ENCODE results near the gene FLNB.

FLNB gene

DNA sequence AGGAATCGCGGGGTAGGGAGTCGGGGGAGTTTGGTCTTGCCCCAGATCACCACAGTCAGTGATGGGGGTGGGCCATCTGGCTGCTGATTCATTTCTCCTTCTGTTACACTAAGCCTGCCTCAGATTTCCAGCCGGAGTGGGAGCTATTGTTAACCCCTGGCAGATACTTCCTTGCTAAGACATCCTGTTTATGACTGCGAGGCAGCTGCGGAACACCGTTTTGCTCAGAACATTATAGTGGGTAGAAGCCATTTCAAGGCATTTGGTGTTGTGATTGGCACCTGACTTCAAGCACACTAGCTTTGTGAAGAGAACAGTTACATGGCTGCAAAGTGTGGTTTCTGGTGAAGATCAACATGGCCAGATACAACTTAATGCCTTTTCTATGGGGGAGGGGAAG, 73.8 kb downstream of the FLNB start:
- Histone ChIP-seq H3K27me3 (ENCODE audit: insufficient read depth, low read length) (no peaks in the 10 kb centered on the region), H3K9me3 (ENCODE audit: insufficient read depth, low read depth, low read length) (no peaks in the 10 kb centered on the region), H3K27ac (ENCODE audit: low read length) (no peak overlapping the region), H3K9ac (ENCODE audit: low read depth, low read length) (no peak overlapping the region), H3K4me3 (ENCODE audit: low read length) (no peak overlapping the region), H3K4me1 (ENCODE audit: insufficient read depth, low read length) (no peaks in the 10 kb centered on the region), H3K36me3 (ENCODE audit: insufficient read depth, low read depth, low read length) (peaks cover 51% of the 10 kb centered on the region)

DNA sequence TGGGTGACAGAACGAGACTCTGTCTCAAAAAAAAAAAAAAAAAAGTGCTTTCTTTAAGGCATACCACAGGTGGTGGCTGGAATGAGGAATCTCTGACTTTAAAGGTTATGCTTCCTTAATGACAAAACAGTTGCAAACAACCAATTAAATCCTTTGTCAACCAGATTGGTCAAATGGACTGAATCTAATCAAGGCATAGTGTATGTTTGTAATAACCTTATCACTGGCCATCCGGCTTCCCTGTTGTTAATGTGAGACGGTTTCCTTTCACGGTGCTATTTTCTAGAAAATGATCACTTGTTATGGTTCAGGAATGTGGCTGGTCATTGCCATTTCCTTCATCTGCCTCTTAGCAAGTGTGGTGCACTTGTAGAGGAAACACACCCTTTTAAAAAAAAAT, 75.9 kb downstream of the FLNB start:
- no peak overlapping the region for H3K4me3 ChIP-seq (ENCODE audit: low read length)
- peaks cover 37% of the 10 kb centered on the region for H3K36me3 ChIP-seq (ENCODE audit: insufficient read depth, low read depth, low read length)
- no peak overlapping the region for H3K9ac ChIP-seq (ENCODE audit: low read depth, low read length)
- no peak overlapping the region for H3K27ac ChIP-seq (ENCODE audit: low read length)
- H3K9me3 ChIP-seq (ENCODE audit: insufficient read depth, low read depth, low read length): no peaks in the 10 kb centered on the region
- no peaks in the 10 kb centered on the region for H3K4me1 ChIP-seq (ENCODE audit: insufficient read depth, low read length)
- H3K27me3 ChIP-seq (ENCODE audit: insufficient read depth, low read length): no peaks in the 10 kb centered on the region

DNA sequence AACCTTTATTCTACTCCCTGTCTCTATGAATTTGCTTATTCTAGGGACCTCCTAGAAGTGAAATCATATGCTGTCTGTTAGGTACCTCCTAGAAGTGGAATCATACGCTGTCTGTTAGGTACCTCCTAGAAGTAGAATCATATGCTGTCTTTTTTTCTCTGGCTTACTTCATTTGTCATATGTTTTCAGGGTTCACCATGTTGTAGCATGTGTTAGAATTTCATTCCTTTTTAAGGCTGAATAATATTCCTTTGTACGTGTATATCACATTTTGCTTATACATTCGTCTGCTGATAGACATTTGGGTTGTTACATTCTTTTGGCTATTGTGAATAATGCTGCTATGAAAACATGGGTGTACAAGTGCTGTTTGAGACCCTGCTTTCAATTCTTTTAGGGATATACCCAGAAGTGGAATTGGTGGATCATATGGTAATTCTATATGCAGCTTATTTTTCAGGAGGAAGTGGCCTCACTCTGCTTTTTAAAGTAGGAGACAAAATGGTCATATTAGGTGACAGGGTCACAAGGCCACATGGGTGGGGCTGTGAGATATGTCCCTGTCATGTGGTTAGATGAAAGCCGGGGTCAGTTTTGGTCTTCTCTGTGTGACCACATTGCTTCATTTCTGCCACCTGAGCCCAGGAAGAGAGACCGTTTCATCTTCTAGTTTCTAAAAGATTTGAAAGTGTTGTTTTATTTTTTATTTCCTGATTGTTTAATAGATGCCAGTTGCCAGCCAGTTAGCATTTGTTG, 76.7 kb downstream of the FLNB start:
- H3K36me3 ChIP-seq (ENCODE audit: insufficient read depth, low read depth, low read length): peaks cover 30% of the 10 kb centered on the region
- H3K4me3 ChIP-seq (ENCODE audit: low read length): no peak overlapping the region
- H3K27ac ChIP-seq (ENCODE audit: low read length): no peak overlapping the region
- H3K4me1 ChIP-seq (ENCODE audit: insufficient read depth, low read length): no peaks in the 10 kb centered on the region
- H3K9ac ChIP-seq (ENCODE audit: low read depth, low read length): no peak overlapping the region
- H3K9me3 ChIP-seq (ENCODE audit: insufficient read depth, low read depth, low read length): no peaks in the 10 kb centered on the region
- no peaks in the 10 kb centered on the region for H3K27me3 ChIP-seq (ENCODE audit: insufficient read depth, low read length)

DNA sequence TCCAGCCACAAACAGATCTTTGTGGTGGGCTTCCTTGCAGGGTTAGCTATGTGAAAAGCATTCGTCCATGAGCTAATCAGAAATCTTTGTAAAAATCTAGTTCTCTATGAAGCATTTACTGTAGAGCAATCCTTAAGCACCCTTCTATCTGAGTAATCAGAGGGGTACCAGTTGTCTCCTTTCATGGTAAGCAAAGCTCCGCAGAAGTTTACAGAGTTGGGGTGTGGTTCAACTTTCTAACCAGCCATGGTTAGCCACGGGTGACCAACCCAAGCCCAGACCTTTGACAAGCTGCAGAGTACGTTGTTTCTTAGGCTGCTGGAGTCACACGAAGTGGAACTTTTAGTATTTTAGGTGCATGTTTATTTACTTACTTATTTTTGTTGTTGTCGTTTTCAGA, 77.4 kb downstream of the FLNB start:
- no peak overlapping the region for H3K9ac ChIP-seq (ENCODE audit: low read depth, low read length)
- H3K4me3 ChIP-seq (ENCODE audit: low read length): no peak overlapping the region
- H3K36me3 ChIP-seq (ENCODE audit: insufficient read depth, low read depth, low read length): peaks cover 27% of the 10 kb centered on the region
- no peaks in the 10 kb centered on the region for H3K4me1 ChIP-seq (ENCODE audit: insufficient read depth, low read length)
- no peak overlapping the region for H3K27ac ChIP-seq (ENCODE audit: low read length)
- no peaks in the 10 kb centered on the region for H3K9me3 ChIP-seq (ENCODE audit: insufficient read depth, low read depth, low read length)
- no peaks in the 10 kb centered on the region for H3K27me3 ChIP-seq (ENCODE audit: insufficient read depth, low read length)

DNA sequence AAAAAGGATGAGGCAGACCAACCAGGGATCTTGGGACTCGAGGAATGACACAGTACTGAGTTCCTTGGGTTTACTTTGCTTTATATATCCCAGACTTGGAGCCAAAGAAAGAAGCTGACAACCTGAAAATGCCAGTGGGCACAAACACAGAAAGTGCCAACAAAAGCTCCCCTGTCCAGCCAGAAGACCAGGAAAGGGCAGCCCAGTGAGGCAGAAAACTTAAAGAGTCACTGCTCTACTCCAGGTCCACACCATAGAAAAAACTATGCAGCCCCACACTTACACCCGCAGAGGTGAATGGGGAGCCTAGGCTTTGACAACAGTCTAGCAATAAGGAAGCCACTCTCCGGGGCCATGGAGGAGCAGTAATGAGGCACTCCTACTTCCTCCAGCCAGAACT, 80.3 kb downstream of the FLNB start:
- Histone ChIP-seq H3K9ac (ENCODE audit: low read depth, low read length) (no peak overlapping the region), H3K4me1 (ENCODE audit: insufficient read depth, low read length) (no peaks in the 10 kb centered on the region), H3K9me3 (ENCODE audit: insufficient read depth, low read depth, low read length) (no peaks in the 10 kb centered on the region), H3K36me3 (ENCODE audit: insufficient read depth, low read depth, low read length) (peaks cover 20% of the 10 kb centered on the region), H3K27me3 (ENCODE audit: insufficient read depth, low read length) (no peaks in the 10 kb centered on the region), H3K4me3 (ENCODE audit: low read length) (no peak overlapping the region), H3K27ac (ENCODE audit: low read length) (no peak overlapping the region)

DNA sequence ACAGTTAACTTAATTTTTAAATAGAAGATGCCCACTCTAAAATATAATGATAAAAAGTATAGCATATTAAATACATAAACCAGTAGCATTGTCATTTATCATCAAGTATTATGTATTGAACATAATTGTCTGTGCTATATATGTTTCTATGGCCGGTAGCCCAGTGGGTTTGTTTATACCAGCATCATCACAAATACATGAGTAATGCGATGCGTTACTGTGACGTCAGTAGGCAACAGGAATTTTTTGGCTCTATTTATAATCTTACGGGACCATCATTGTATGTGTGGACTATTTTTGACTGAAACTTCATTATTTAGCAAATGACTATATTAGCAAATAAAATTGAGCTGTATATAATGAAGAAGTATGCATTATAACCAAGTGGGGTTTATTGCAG, 82.1 kb downstream of the FLNB start:
- no peaks in the 10 kb centered on the region for H3K9me3 ChIP-seq (ENCODE audit: insufficient read depth, low read depth, low read length)
- no peak overlapping the region for H3K27ac ChIP-seq (ENCODE audit: low read length)
- no peak overlapping the region for H3K9ac ChIP-seq (ENCODE audit: low read depth, low read length)
- no peak overlapping the region for H3K4me3 ChIP-seq (ENCODE audit: low read length)
- no peaks in the 10 kb centered on the region for H3K4me1 ChIP-seq (ENCODE audit: insufficient read depth, low read length)
- H3K36me3 ChIP-seq (ENCODE audit: insufficient read depth, low read depth, low read length): peaks cover 14% of the 10 kb centered on the region; the same call in 1 of the 2 replicates
- H3K27me3 ChIP-seq (ENCODE audit: insufficient read depth, low read length): no peaks in the 10 kb centered on the region

DNA sequence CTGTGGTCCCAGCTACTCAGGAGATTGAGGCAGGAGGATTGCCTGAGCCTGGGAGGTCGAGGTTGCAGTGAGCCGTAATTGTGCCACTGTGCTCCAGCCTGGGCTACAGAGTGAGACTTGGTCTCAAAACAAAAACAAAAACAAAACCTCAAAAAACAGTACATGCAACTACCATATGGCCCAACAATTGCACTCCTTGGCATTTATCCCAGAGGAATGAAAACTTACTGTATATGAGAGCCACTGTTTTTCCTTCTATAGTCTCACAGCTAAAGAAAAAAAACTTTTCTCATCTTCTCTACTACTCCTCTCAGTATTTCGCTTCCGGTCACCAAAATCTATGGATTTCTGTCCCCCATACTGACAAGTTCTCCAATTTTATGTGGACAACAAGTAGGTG, 84.3 kb downstream of the FLNB start:
- Histone ChIP-seq H3K9me3 (ENCODE audit: insufficient read depth, low read depth, low read length) (no peaks in the 10 kb centered on the region), H3K9ac (ENCODE audit: low read depth, low read length) (no peak overlapping the region), H3K27me3 (ENCODE audit: insufficient read depth, low read length) (no peaks in the 10 kb centered on the region), H3K27ac (ENCODE audit: low read length) (no peak overlapping the region), H3K4me3 (ENCODE audit: low read length) (no peak overlapping the region), H3K4me1 (ENCODE audit: insufficient read depth, low read length) (no peaks in the 10 kb centered on the region), H3K36me3 (ENCODE audit: insufficient read depth, low read depth, low read length) (peaks cover 34% of the 10 kb centered on the region)

DNA sequence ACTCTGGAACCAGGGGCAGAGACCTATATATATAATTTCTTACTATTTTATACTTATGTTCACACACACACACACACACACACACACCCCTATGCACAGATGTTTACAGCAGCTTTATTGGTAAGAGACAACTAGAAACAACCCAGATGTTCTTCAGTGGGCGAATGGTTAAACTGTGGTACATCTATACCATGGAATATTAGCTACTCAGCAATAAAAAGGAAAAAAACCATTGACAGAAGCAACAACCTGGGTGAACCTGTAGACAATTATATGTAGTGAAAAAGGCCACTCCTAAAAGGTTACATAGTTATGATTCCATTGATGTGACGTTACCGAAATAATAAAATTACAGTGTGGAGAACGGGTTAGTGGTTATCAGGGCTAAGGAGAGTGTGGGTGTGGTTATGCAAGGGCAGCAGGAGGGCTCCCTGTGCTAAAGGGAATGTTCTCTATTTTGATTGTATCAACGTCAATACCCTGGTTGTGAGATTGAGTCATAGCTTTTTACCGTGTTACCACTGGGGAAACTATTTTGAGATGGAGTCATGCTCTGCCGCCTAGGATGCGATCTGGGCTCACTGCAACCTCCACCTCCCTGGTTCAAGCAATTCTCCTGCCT, 85.5 kb downstream of the FLNB start:
- H3K27me3 ChIP-seq (ENCODE audit: insufficient read depth, low read length): no peaks in the 10 kb centered on the region
- H3K4me1 ChIP-seq (ENCODE audit: insufficient read depth, low read length): no peaks in the 10 kb centered on the region
- no peak overlapping the region for H3K9ac ChIP-seq (ENCODE audit: low read depth, low read length)
- no peak overlapping the region for H3K27ac ChIP-seq (ENCODE audit: low read length)
- no peak overlapping the region for H3K4me3 ChIP-seq (ENCODE audit: low read length)
- H3K9me3 ChIP-seq (ENCODE audit: insufficient read depth, low read depth, low read length): no peaks in the 10 kb centered on the region
- H3K36me3 ChIP-seq (ENCODE audit: insufficient read depth, low read depth, low read length): peaks cover 43% of the 10 kb centered on the region

DNA sequence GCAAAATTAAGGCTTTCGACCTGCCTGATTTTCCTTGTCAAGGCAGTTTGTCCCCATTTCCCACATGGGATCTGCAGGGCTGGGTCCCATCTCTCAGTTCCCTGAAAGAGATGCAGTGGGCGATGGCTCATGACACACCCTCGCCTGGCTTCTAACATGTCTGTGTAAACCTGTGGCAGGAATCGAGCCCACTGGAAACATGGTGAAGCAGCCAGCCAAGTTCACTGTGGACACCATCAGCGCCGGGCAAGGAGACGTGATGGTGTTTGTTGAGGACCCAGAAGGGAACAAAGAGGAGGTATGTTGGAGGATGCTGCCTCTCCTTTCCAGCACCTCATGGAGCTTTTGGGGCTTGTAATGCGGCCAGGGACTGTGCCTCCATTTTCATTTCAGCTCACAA, 86.4 kb downstream of the FLNB start:
- H3K4me1 ChIP-seq (ENCODE audit: insufficient read depth, low read length): no peaks in the 10 kb centered on the region
- H3K27me3 ChIP-seq (ENCODE audit: insufficient read depth, low read length): no peaks in the 10 kb centered on the region
- H3K9me3 ChIP-seq (ENCODE audit: insufficient read depth, low read depth, low read length): no peaks in the 10 kb centered on the region
- H3K9ac ChIP-seq (ENCODE audit: low read depth, low read length): no peak overlapping the region
- no peak overlapping the region for H3K27ac ChIP-seq (ENCODE audit: low read length)
- no peak overlapping the region for H3K4me3 ChIP-seq (ENCODE audit: low read length)
- peaks cover 50% of the 10 kb centered on the region for H3K36me3 ChIP-seq (ENCODE audit: insufficient read depth, low read depth, low read length)

DNA sequence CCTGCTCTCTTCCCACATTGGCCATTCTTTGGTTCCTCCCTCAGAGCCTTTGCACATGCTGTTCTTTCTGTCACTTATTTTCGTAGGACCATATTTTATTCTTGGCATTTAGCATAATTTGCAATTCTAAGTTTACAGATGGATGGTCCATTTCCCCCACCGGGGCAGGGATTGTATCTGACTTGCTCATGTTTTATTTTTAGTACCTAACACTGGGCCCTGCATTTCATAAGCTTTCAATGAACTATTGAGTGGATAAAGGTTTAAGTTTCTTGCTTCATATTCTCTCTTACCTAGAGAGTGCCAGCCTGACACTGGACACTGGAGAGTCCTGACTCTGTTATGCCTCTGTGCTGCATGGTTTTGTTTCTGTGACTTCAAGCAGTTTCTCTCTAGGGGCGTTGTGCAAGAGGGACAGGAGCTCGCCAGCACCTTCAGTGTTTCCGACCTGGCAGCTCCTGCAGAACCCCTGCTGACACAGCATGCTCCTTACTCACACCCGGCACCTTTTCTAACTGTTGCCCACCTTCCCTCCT, 87.4 kb downstream of the FLNB start:
- Histone ChIP-seq H3K9me3 (ENCODE audit: insufficient read depth, low read depth, low read length) (no peaks in the 10 kb centered on the region), H3K4me1 (ENCODE audit: insufficient read depth, low read length) (no peaks in the 10 kb centered on the region), H3K4me3 (ENCODE audit: low read length) (no peak overlapping the region), H3K36me3 (ENCODE audit: insufficient read depth, low read depth, low read length) (peaks cover 59% of the 10 kb centered on the region), H3K9ac (ENCODE audit: low read depth, low read length) (no peak overlapping the region), H3K27ac (ENCODE audit: low read length) (no peak overlapping the region), H3K27me3 (ENCODE audit: insufficient read depth, low read length) (no peaks in the 10 kb centered on the region)

DNA sequence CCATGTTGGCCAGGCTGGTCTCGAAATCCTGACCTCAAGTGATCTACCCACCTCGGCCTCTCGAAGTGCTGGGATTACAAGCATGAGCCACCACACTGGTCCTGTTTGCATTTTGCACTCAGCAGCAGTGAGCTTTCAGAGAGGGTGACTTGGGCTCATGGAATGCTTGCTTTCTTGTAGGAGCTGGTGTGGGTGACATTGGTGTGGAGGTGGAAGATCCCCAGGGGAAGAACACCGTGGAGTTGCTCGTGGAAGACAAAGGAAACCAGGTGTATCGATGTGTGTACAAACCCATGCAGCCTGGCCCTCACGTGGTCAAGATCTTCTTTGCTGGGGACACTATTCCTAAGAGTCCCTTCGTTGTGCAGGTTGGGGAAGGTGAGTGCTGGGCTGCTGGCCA, 90.3 kb downstream of the FLNB start:
- no peak overlapping the region for H3K4me3 ChIP-seq (ENCODE audit: low read length)
- H3K9me3 ChIP-seq (ENCODE audit: insufficient read depth, low read depth, low read length): no peaks in the 10 kb centered on the region
- H3K4me1 ChIP-seq (ENCODE audit: insufficient read depth, low read length): no peaks in the 10 kb centered on the region
- H3K27ac ChIP-seq (ENCODE audit: low read length): no peak overlapping the region
- no peak overlapping the region for H3K9ac ChIP-seq (ENCODE audit: low read depth, low read length)
- H3K36me3 ChIP-seq (ENCODE audit: insufficient read depth, low read depth, low read length): peaks cover 83% of the 10 kb centered on the region
- no peaks in the 10 kb centered on the region for H3K27me3 ChIP-seq (ENCODE audit: insufficient read depth, low read length)

DNA sequence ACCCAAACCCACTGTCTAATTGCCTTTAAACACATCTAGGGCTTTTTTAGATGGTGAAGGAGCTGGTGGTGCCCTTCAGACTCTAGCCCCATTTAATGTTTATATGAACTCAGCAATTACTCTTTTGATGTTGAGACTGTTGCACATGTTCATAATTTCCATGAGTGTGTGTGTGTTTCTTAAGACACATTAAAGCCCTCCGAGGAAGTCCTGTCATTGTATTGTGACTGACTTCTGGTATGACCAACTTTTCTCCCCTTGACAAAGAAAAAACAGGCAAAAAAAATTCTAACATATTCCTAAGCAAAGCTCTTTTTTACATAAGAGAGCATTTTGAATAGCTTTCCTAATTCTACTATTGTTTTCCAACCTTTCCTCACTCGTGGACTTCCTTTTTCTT, 91.6 kb downstream of the FLNB start:
- no peak overlapping the region for H3K9ac ChIP-seq (ENCODE audit: low read depth, low read length)
- no peaks in the 10 kb centered on the region for H3K4me1 ChIP-seq (ENCODE audit: insufficient read depth, low read length)
- H3K36me3 ChIP-seq (ENCODE audit: insufficient read depth, low read depth, low read length): peaks cover 93% of the 10 kb centered on the region

More for the DNA sequence above, 91.6 kb downstream of the FLNB start:
- Histone ChIP-seq H3K27me3 (ENCODE audit: insufficient read depth, low read length) (no peaks in the 10 kb centered on the region), H3K4me3 (ENCODE audit: low read length) (no peak overlapping the region), H3K9me3 (ENCODE audit: insufficient read depth, low read depth, low read length) (no peaks in the 10 kb centered on the region), H3K27ac (ENCODE audit: low read length) (no peak overlapping the region)
